ENCODE measurements around the gene TMEFF2. TPM values are rescaled to one million over a fixed set of nuclear protein-coding genes. Genes with fewer than 3 reads are reported as not detected.

Gene TMEFF2
- total and polyA plus RNA-seq, 4 donors: 0.08 TPM; not detected in 3

DNA sequence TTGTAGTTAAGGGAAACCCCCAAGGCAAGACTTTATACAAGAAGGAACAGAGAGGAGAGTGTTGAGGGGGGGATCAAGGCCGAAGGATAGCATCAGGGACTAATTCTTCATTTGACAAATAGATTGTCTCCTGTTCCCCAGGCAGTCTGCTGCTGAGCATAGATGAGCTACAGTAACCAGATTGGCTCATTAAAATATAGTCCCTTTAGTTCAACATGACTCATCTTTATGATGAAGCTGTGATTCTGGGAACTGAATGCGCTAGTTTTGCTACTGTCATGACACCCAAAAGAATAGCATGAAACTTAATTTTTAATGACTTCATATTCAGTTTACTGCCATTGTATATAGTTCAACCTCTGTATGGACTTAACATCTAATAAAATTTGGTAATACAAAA lies 35.5 kb downstream of the TMEFF2 start:
- Histone ChIP-seq H3K4me3 (ENCODE audit: low read depth in 1 of 3, low read length in 3 of 3) (no peak overlapping the region), H3K27ac (ENCODE audit: low read depth in 1 of 2, low read length in 2 of 2) (no peak overlapping the region)
- 94% methylated on average over 2 of the region's 2 CpGs for WGBS

More for the DNA sequence above, 35.5 kb downstream of the TMEFF2 start:
- no peaks in the 10 kb centered on the region for H3K36me3 ChIP-seq (ENCODE audit: control insufficient read depth in 4 of 4, insufficient read depth in 3 of 4, low read depth in 1 of 4, low read length in 3 of 4)
- no peak for TF ChIP-seq FOXA2 (IDR thresholded peaks at IDR 0.05)
- no peak for TF ChIP-seq EGR1 (IDR thresholded peaks at IDR 0.05; ENCODE audit: low read depth in 2 of 2)
- no peak for TF ChIP-seq YY1 (IDR thresholded peaks at IDR 0.05)
- no peak for TF ChIP-seq RXRA (IDR thresholded peaks at IDR 0.05)
- no peak for TF ChIP-seq HNF4A (conservative IDR thresholded peaks at IDR 0.05)
- no peak for TF ChIP-seq GABPA (IDR thresholded peaks at IDR 0.05 in 1 of 2, conservative IDR thresholded peaks at IDR 0.05 in 1 of 2)
- no peak for TF ChIP-seq TAF1 (conservative IDR thresholded peaks at IDR 0.05)
- TF ChIP-seq HNF4G (IDR thresholded peaks at IDR 0.05): no peak
- TF ChIP-seq, protein P1, sequence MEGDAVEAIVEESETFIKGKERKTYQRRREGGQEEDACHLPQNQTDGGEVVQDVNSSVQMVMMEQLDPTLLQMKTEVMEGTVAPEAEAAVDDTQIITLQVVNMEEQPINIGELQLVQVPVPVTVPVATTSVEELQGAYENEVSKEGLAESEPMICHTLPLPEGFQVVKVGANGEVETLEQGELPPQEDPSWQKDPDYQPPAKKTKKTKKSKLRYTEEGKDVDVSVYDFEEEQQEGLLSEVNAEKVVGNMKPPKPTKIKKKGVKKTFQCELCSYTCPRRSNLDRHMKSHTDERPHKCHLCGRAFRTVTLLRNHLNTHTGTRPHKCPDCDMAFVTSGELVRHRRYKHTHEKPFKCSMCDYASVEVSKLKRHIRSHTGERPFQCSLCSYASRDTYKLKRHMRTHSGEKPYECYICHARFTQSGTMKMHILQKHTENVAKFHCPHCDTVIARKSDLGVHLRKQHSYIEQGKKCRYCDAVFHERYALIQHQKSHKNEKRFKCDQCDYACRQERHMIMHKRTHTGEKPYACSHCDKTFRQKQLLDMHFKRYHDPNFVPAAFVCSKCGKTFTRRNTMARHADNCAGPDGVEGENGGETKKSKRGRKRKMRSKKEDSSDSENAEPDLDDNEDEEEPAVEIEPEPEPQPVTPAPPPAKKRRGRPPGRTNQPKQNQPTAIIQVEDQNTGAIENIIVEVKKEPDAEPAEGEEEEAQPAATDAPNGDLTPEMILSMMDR (IDR thresholded peaks at IDR 0.05; ENCODE audit: low read depth, low read length, missing input control): no peak
- no peak for TF ChIP-seq NR2F2 (IDR thresholded peaks at IDR 0.05)
- TF ChIP-seq, protein P2, sequence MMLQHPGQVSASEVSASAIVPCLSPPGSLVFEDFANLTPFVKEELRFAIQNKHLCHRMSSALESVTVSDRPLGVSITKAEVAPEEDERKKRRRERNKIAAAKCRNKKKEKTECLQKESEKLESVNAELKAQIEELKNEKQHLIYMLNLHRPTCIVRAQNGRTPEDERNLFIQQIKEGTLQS (IDR thresholded peaks at IDR 0.05): no peak
- no peak for TF ChIP-seq RAD21 (IDR thresholded peaks at IDR 0.05)
- TF ChIP-seq, protein P3, sequence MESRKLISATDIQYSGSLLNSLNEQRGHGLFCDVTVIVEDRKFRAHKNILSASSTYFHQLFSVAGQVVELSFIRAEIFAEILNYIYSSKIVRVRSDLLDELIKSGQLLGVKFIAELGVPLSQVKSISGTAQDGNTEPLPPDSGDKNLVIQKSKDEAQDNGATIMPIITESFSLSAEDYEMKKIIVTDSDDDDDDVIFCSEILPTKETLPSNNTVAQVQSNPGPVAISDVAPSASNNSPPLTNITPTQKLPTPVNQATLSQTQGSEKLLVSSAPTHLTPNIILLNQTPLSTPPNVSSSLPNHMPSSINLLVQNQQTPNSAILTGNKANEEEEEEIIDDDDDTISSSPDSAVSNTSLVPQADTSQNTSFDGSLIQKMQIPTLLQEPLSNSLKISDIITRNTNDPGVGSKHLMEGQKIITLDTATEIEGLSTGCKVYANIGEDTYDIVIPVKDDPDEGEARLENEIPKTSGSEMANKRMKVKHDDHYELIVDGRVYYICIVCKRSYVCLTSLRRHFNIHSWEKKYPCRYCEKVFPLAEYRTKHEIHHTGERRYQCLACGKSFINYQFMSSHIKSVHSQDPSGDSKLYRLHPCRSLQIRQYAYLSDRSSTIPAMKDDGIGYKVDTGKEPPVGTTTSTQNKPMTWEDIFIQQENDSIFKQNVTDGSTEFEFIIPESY (IDR thresholded peaks at IDR 0.05): no peak
- no peak for TF ChIP-seq SP1 (IDR thresholded peaks at IDR 0.05)
- TF ChIP-seq, protein P4, sequence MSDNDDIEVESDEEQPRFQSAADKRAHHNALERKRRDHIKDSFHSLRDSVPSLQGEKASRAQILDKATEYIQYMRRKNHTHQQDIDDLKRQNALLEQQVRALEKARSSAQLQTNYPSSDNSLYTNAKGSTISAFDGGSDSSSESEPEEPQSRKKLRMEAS (IDR thresholded peaks at IDR 0.05): no peak
- TF ChIP-seq JUND (IDR thresholded peaks at IDR 0.05): no peak
- TF ChIP-seq FOXA1 (IDR thresholded peaks at IDR 0.05): no peak
- TF ChIP-seq, protein P5, sequence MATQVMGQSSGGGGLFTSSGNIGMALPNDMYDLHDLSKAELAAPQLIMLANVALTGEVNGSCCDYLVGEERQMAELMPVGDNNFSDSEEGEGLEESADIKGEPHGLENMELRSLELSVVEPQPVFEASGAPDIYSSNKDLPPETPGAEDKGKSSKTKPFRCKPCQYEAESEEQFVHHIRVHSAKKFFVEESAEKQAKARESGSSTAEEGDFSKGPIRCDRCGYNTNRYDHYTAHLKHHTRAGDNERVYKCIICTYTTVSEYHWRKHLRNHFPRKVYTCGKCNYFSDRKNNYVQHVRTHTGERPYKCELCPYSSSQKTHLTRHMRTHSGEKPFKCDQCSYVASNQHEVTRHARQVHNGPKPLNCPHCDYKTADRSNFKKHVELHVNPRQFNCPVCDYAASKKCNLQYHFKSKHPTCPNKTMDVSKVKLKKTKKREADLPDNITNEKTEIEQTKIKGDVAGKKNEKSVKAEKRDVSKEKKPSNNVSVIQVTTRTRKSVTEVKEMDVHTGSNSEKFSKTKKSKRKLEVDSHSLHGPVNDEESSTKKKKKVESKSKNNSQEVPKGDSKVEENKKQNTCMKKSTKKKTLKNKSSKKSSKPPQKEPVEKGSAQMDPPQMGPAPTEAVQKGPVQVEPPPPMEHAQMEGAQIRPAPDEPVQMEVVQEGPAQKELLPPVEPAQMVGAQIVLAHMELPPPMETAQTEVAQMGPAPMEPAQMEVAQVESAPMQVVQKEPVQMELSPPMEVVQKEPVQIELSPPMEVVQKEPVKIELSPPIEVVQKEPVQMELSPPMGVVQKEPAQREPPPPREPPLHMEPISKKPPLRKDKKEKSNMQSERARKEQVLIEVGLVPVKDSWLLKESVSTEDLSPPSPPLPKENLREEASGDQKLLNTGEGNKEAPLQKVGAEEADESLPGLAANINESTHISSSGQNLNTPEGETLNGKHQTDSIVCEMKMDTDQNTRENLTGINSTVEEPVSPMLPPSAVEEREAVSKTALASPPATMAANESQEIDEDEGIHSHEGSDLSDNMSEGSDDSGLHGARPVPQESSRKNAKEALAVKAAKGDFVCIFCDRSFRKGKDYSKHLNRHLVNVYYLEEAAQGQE (IDR thresholded peaks at IDR 0.05): no peak
- H3K9ac ChIP-seq (ENCODE audit: low read depth in 1 of 2, low read length in 2 of 2): no peak overlapping the region
- DNase-seq (ENCODE audit: low spot score): no peak
- H3K9me3 ChIP-seq (ENCODE audit: control insufficient read depth in 4 of 4, low read length in 3 of 4): no peaks in the 10 kb centered on the region
- no peaks in the 10 kb centered on the region for H3K27me3 ChIP-seq (ENCODE audit: control insufficient read depth in 4 of 4, insufficient read depth in 4 of 4, low read length in 3 of 4)
- peaks cover 0 to 4% (median 0%) of the 10 kb centered on the region in 4 donors for H3K4me1 ChIP-seq (ENCODE audit: control insufficient read depth in 4 of 4, insufficient read depth in 4 of 4, low read length in 3 of 4)
